Loucy (cell line): ENCODE measurements around the gene HELT.

Experiments
- EZH2phosphoT487 ChIP-seq: fragments of 200-600 bp; IDR thresholded peaks from 2 replicates; pipeline ENCODE4 v1.6.1; 2018; ENCODE audit warnings: antibody characterized with exemption, mild to moderate bottlenecking, moderate library complexity, borderline replicate concordance
- TF ChIP-seq, protein P1 (sequence below): fragments of 200-600 bp; sonication (generic); conservative IDR thresholded peaks from 2 replicates; pipeline ENCODE4 v1.5.1; 2014; ENCODE audit warnings: mild to moderate bottlenecking, antibody characterized with exemption, low read length

DNA sequence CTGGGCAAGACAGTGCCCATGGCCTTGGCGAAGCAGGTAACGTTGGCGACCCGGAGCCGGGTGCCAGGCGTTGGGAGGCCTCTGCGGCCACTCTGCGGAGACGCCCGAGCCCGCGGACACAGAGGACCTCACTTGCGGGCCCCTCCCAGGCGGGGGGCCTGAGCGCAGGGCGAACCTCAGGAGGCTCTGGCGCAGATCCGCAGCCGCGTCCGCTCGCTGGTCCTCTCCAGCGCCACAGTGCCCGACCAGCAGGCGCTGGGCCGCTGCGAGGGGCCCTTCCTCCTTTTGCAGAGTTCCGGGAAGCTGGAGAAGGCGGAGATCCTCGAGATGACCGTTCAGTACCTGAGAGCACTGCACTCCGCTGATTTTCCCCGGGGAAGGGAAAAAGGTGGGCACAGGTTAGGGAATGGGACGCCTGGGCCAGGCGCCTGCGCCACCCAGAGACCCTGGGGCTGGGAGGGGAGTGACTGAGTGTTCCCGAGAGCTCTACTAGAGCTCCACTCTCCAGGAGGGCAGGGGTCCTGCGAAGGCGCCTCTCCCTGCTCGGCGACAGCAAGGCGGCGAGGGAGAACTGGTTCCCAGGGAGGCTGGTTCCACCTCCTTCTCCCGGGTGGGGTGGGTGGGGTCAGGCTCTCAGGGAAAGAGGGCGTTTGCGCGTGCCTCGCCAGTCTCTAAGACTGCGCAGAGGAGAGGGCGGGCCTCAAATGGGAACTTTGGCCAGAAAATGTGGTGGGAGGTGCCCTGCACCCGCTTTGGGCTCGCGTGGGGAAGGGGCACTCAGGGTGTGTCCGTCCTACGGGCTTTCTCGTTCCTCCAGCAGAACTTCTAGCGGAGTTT is 1.4 kb downstream of the HELT start:
- TF ChIP-seq, protein P1, sequence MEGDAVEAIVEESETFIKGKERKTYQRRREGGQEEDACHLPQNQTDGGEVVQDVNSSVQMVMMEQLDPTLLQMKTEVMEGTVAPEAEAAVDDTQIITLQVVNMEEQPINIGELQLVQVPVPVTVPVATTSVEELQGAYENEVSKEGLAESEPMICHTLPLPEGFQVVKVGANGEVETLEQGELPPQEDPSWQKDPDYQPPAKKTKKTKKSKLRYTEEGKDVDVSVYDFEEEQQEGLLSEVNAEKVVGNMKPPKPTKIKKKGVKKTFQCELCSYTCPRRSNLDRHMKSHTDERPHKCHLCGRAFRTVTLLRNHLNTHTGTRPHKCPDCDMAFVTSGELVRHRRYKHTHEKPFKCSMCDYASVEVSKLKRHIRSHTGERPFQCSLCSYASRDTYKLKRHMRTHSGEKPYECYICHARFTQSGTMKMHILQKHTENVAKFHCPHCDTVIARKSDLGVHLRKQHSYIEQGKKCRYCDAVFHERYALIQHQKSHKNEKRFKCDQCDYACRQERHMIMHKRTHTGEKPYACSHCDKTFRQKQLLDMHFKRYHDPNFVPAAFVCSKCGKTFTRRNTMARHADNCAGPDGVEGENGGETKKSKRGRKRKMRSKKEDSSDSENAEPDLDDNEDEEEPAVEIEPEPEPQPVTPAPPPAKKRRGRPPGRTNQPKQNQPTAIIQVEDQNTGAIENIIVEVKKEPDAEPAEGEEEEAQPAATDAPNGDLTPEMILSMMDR: no peak
- no peak for TF ChIP-seq EZH2phosphoT487
